ENCODE results near the gene FGF12. TPM values are rescaled to one million over a fixed set of nuclear protein-coding genes. Genes with fewer than 3 reads are reported as not detected.

Gene FGF12
- total and polyA plus RNA-seq, 7 experiments from 2014 or later = not detected

- Mint-ChIP-seq H3K27ac (no peak overlapping the region), H3K36me3 (no peaks in the 10 kb centered on the region), H3K27me3 (no peaks in the 10 kb centered on the region), H3K4me1 (no peaks in the 10 kb centered on the region), H3K9me3 (peaks cover 0 to 2% (median 0%) of the 10 kb centered on the region in 11 donors), H3K4me3 (no peak overlapping the region)
- H3K4me1 ChIP-seq (ENCODE audit: control insufficient read depth in 2 of 2, insufficient read depth in 2 of 2, low read length in 2 of 2) = no peaks in the 10 kb centered on the region
- CTCF ChIA-PET = no interaction called here
- intact Hi-C loops (cut with micrococcal nuclease) = no loop called here
- POLR2A ChIA-PET = no interaction called here
- H3K27me3 ChIP-seq (ENCODE audit: control insufficient read depth in 2 of 2, insufficient read depth in 2 of 2, low read length in 2 of 2) = no peaks in the 10 kb centered on the region
- H3K27ac ChIP-seq (ENCODE audit: low read depth, low read length) = no peak overlapping the region
- ATAC-seq (no peak), DNase-seq (no peak)
- no peak overlapping the region for H3K4me3 ChIP-seq (ENCODE audit: low read length)
- H3K36me3 ChIP-seq (ENCODE audit: control insufficient read depth in 2 of 3, insufficient read depth in 3 of 3, low read length in 3 of 3) = no peaks in the 10 kb centered on the region
- H3K9me3 ChIP-seq (ENCODE audit: control insufficient read depth in 2 of 3, low read length in 3 of 3) = no peaks in the 10 kb centered on the region
Measured at GRCh38 chr3:192273697-192274010, 453.7 kb downstream of the FGF12 start.

- CTCF ChIA-PET = no interaction called here
- Histone ChIP-seq H3K36me3 (ENCODE audit: control insufficient read depth in 2 of 3, insufficient read depth in 3 of 3, low read length in 3 of 3) (no peaks in the 10 kb centered on the region), H3K9me3 (ENCODE audit: control insufficient read depth in 2 of 3, low read length in 3 of 3) (no peaks in the 10 kb centered on the region), H3K4me3 (ENCODE audit: low read length) (no peak overlapping the region), H3K27me3 (ENCODE audit: control insufficient read depth in 2 of 2, insufficient read depth in 2 of 2, low read length in 2 of 2) (no peaks in the 10 kb centered on the region), H3K27ac (ENCODE audit: low read depth, low read length) (no peak overlapping the region), H3K4me1 (ENCODE audit: control insufficient read depth in 2 of 2, insufficient read depth in 2 of 2, low read length in 2 of 2) (no peaks in the 10 kb centered on the region)
- Mint-ChIP-seq H3K9me3 (peaks cover 0 to 2% (median 0%) of the 10 kb centered on the region in 11 donors), H3K27ac (no peak overlapping the region), H3K4me1 (no peaks in the 10 kb centered on the region), H3K4me3 (no peak overlapping the region), H3K27me3 (no peaks in the 10 kb centered on the region), H3K36me3 (no peaks in the 10 kb centered on the region)
- ATAC-seq (no peak), DNase-seq (no peak)
- intact Hi-C loops (cut with micrococcal nuclease) = no loop called here
- POLR2A ChIA-PET = no interaction called here
Measured at GRCh38 chr3:192273001-192273696, 454.2 kb downstream of the FGF12 start.

GRCh38 chr3:192262001-192262400 is 465.3 kb downstream of the FGF12 start:
- Histone ChIP-seq H3K4me3 (ENCODE audit: low read length) (no peak overlapping the region), H3K9me3 (ENCODE audit: control insufficient read depth in 2 of 3, low read length in 3 of 3) (no peaks in the 10 kb centered on the region), H3K27me3 (ENCODE audit: control insufficient read depth in 2 of 2, insufficient read depth in 2 of 2, low read length in 2 of 2) (no peaks in the 10 kb centered on the region), H3K36me3 (ENCODE audit: control insufficient read depth in 2 of 3, insufficient read depth in 3 of 3, low read length in 3 of 3) (no peaks in the 10 kb centered on the region), H3K27ac (ENCODE audit: low read depth, low read length) (no peak overlapping the region), H3K4me1 (ENCODE audit: control insufficient read depth in 2 of 2, insufficient read depth in 2 of 2, low read length in 2 of 2) (no peaks in the 10 kb centered on the region)
- Mint-ChIP-seq H3K4me3 (no peak overlapping the region), H3K27me3 (no peaks in the 10 kb centered on the region), H3K27ac (no peak overlapping the region), H3K4me1 (no peaks in the 10 kb centered on the region), H3K9me3 (peaks cover 0 to 6% (median 0%) of the 10 kb centered on the region in 11 donors), H3K36me3 (no peaks in the 10 kb centered on the region)
- ATAC-seq = no peak
- no peak for DNase-seq
- ChIA-PET CTCF (no interaction called here), POLR2A (no interaction called here)
- intact Hi-C loops (cut with micrococcal nuclease) = no loop called here

GRCh38 chr3:192261135-192261534 is 466.2 kb downstream of the FGF12 start:
- Histone ChIP-seq H3K27ac (ENCODE audit: low read depth, low read length) (no peak overlapping the region), H3K4me3 (ENCODE audit: low read length) (no peak overlapping the region), H3K36me3 (ENCODE audit: control insufficient read depth in 2 of 3, insufficient read depth in 3 of 3, low read length in 3 of 3) (no peaks in the 10 kb centered on the region), H3K27me3 (ENCODE audit: control insufficient read depth in 2 of 2, insufficient read depth in 2 of 2, low read length in 2 of 2) (no peaks in the 10 kb centered on the region), H3K9me3 (ENCODE audit: control insufficient read depth in 2 of 3, low read length in 3 of 3) (no peaks in the 10 kb centered on the region), H3K4me1 (ENCODE audit: control insufficient read depth in 2 of 2, insufficient read depth in 2 of 2, low read length in 2 of 2) (no peaks in the 10 kb centered on the region)
- DNase-seq (no peak), ATAC-seq (no peak)
- CTCF ChIA-PET = no interaction called here
- POLR2A ChIA-PET = no interaction called here
- Mint-ChIP-seq H3K27ac (no peak overlapping the region), H3K36me3 (no peaks in the 10 kb centered on the region), H3K4me3 (no peak overlapping the region), H3K4me1 (no peaks in the 10 kb centered on the region), H3K9me3 (peaks cover 0 to 8% (median 0%) of the 10 kb centered on the region in 11 donors), H3K27me3 (no peaks in the 10 kb centered on the region)
- intact Hi-C loops (cut with micrococcal nuclease) = no loop called here

- no peaks in the 10 kb centered on the region for H3K27me3 ChIP-seq (ENCODE audit: control insufficient read depth in 2 of 2, insufficient read depth in 2 of 2, low read length in 2 of 2)
- Mint-ChIP-seq H3K36me3 (no peaks in the 10 kb centered on the region), H3K9me3 (peaks cover 0 to 8% (median 0%) of the 10 kb centered on the region in 11 donors), H3K27ac (no peak overlapping the region), H3K4me3 (no peak overlapping the region), H3K4me1 (no peaks in the 10 kb centered on the region), H3K27me3 (no peaks in the 10 kb centered on the region)
- POLR2A ChIA-PET = no interaction called here
- intact Hi-C loops (cut with micrococcal nuclease) = no loop called here
- no peaks in the 10 kb centered on the region for H3K4me1 ChIP-seq (ENCODE audit: control insufficient read depth in 2 of 2, insufficient read depth in 2 of 2, low read length in 2 of 2)
- ATAC-seq = no peak
- H3K27ac ChIP-seq (ENCODE audit: low read depth, low read length) = no peak overlapping the region
- CTCF ChIA-PET = no interaction called here
- no peak for DNase-seq
- no peak overlapping the region for H3K4me3 ChIP-seq (ENCODE audit: low read length)
- no peaks in the 10 kb centered on the region for H3K36me3 ChIP-seq (ENCODE audit: control insufficient read depth in 2 of 3, insufficient read depth in 3 of 3, low read length in 3 of 3)
- no peaks in the 10 kb centered on the region for H3K9me3 ChIP-seq (ENCODE audit: control insufficient read depth in 2 of 3, low read length in 3 of 3)
Measured at GRCh38 chr3:192260116-192261010, 467.0 kb downstream of the FGF12 start.

GRCh38 chr3:192259661-192260060 is 467.7 kb downstream of the FGF12 start:
- Mint-ChIP-seq H3K27me3 (no peaks in the 10 kb centered on the region), H3K27ac (no peak overlapping the region), H3K4me3 (no peak overlapping the region), H3K4me1 (no peaks in the 10 kb centered on the region), H3K9me3 (peaks cover 0 to 8% (median 0%) of the 10 kb centered on the region in 11 donors), H3K36me3 (no peaks in the 10 kb centered on the region)
- Histone ChIP-seq H3K4me1 (ENCODE audit: control insufficient read depth in 2 of 2, insufficient read depth in 2 of 2, low read length in 2 of 2) (no peaks in the 10 kb centered on the region), H3K4me3 (ENCODE audit: low read length) (no peak overlapping the region), H3K36me3 (ENCODE audit: control insufficient read depth in 2 of 3, insufficient read depth in 3 of 3, low read length in 3 of 3) (no peaks in the 10 kb centered on the region), H3K27me3 (ENCODE audit: control insufficient read depth in 2 of 2, insufficient read depth in 2 of 2, low read length in 2 of 2) (no peaks in the 10 kb centered on the region), H3K9me3 (ENCODE audit: control insufficient read depth in 2 of 3, low read length in 3 of 3) (no peaks in the 10 kb centered on the region), H3K27ac (ENCODE audit: low read depth, low read length) (no peak overlapping the region)
- CTCF ChIA-PET = no interaction called here
- POLR2A ChIA-PET = no interaction called here
- no peak for DNase-seq
- intact Hi-C loops (cut with micrococcal nuclease) = no loop called here
- no peak for ATAC-seq

- ATAC-seq (no peak), DNase-seq (no peak)
- Histone ChIP-seq H3K4me3 (ENCODE audit: low read length) (no peak overlapping the region), H3K4me1 (ENCODE audit: control insufficient read depth in 2 of 2, insufficient read depth in 2 of 2, low read length in 2 of 2) (no peaks in the 10 kb centered on the region), H3K36me3 (ENCODE audit: control insufficient read depth in 2 of 3, insufficient read depth in 3 of 3, low read length in 3 of 3) (no peaks in the 10 kb centered on the region), H3K9me3 (ENCODE audit: control insufficient read depth in 2 of 3, low read length in 3 of 3) (no peaks in the 10 kb centered on the region), H3K27ac (ENCODE audit: low read depth, low read length) (no peak overlapping the region), H3K27me3 (ENCODE audit: control insufficient read depth in 2 of 2, insufficient read depth in 2 of 2, low read length in 2 of 2) (no peaks in the 10 kb centered on the region)
- H3K27me3 Mint-ChIP-seq = no peaks in the 10 kb centered on the region
- peaks cover 0 to 8% (median 0%) of the 10 kb centered on the region in 11 donors for H3K9me3 Mint-ChIP-seq
- POLR2A ChIA-PET = no interaction called here
- no peaks in the 10 kb centered on the region for H3K36me3 Mint-ChIP-seq
- CTCF ChIA-PET = no interaction called here
- no peak overlapping the region for H3K4me3 Mint-ChIP-seq
- H3K27ac Mint-ChIP-seq = no peak overlapping the region
- intact Hi-C loops (cut with micrococcal nuclease) = no loop called here
- no peaks in the 10 kb centered on the region for H3K4me1 Mint-ChIP-seq
Measured at GRCh38 chr3:192258721-192259120, 468.6 kb downstream of the FGF12 start.
